ENCODE measurements around the gene CLDN14.

GRCh38 chr21:36454093-36454531 is 25.8 kb downstream of the CLDN14 start:
- TF ChIP-seq ZNF384 (IDR thresholded peaks at IDR 0.05) (no peak), ARNT (IDR thresholded peaks at IDR 0.05) (no peak), TARDBP (IDR thresholded peaks at IDR 0.05) (no peak), PKNOX1 (IDR thresholded peaks at IDR 0.05) (peak; percentile 61), NFRKB (IDR thresholded peaks at IDR 0.05) (no peak), FOXK2 (IDR thresholded peaks at IDR 0.05) (no peak)

All from HEK293T (cell line).